ACC112 (cell line): Measurements from ENCODE around the gene CELF1.

Source experiments
- H2AFZ ChIP-seq: fragments of 200-600 bp; sonication (generic); one replicate; pipeline ENCODE4 v1.6.0; 2017; ENCODE audit warnings: antibody characterized with exemption, low read length; ENCODE audit not compliant: unreplicated experiment
- H3K27ac ChIP-seq: fragments of 200-600 bp; sonication (generic); 2 replicates; pipeline ENCODE4 v1.5.1; 2014; ENCODE audit warnings: low read depth, mild to moderate bottlenecking, antibody characterized with exemption, low read length, moderate library complexity
- H3K27me3 ChIP-seq: fragments of 200-600 bp; sonication (generic); 2 replicates; pipeline ENCODE4 v1.6.1; 2014; ENCODE audit warnings: mild to moderate bottlenecking, antibody characterized with exemption, low read length, moderate library complexity, mixed read lengths; ENCODE audit not compliant: insufficient read depth
- H3K36me3 ChIP-seq: fragments of 200-600 bp; sonication (generic); 2 replicates; pipeline ENCODE4 v1.6.1; 2016; ENCODE audit warnings: mild to moderate bottlenecking, antibody characterized with exemption, low read length, moderate library complexity, mixed read lengths; ENCODE audit not compliant: insufficient read depth
- H3K4me1 ChIP-seq: fragments of 200-600 bp; sonication (generic); one replicate; pipeline ENCODE4 v1.6.1; 2016; ENCODE audit warnings: low read length, mixed read lengths; ENCODE audit not compliant: insufficient read depth, unreplicated experiment, control insufficient read depth
- H3K4me3 ChIP-seq: fragments of 200-600 bp; sonication (generic); 2 replicates; pipeline ENCODE4 v1.5.1; 2014; ENCODE audit warnings: mild to moderate bottlenecking, low read depth, low read length
- H3K79me2 ChIP-seq: fragments of 200-600 bp; sonication (generic); one replicate; pipeline ENCODE4 v1.6.0; 2016; ENCODE audit warnings: low read length; ENCODE audit not compliant: control insufficient read depth, unreplicated experiment, insufficient read depth

The CELF1 gene

GRCh38 chr11:47499614-47500013 lies 53.3 kb downstream of the CELF1 start:
- Histone ChIP-seq H3K27me3 (no peaks in the 10 kb centered on the region), H3K4me1 (peaks cover 12% of the 10 kb centered on the region), H3K4me3 (no peak overlapping the region), H2AFZ (no peak overlapping the region), H3K79me2 (peaks cover 92% of the 10 kb centered on the region), H3K27ac (no peak overlapping the region), H3K36me3 (peaks cover 35% of the 10 kb centered on the region)

- no peaks in the 10 kb centered on the region for H3K27me3 ChIP-seq
- H3K4me1 ChIP-seq, result peaks cover 14% of the 10 kb centered on the region
- H2AFZ ChIP-seq, result no peak overlapping the region
- H3K27ac ChIP-seq, result no peak overlapping the region
- peaks cover 39% of the 10 kb centered on the region for H3K36me3 ChIP-seq
- H3K79me2 ChIP-seq, result peaks cover 92% of the 10 kb centered on the region
- H3K4me3 ChIP-seq, result no peak overlapping the region
Measured at GRCh38 chr11:47499161-47499560, 53.8 kb downstream of the CELF1 start.

GRCh38 chr11:47498584-47499152 lies 54.3 kb downstream of the CELF1 start:
- H3K36me3 ChIP-seq, result peaks cover 43% of the 10 kb centered on the region
- no peak overlapping the region for H2AFZ ChIP-seq
- no peak overlapping the region for H3K4me3 ChIP-seq
- no peak overlapping the region for H3K27ac ChIP-seq
- H3K4me1 ChIP-seq, result peaks cover 14% of the 10 kb centered on the region
- peaks cover 92% of the 10 kb centered on the region for H3K79me2 ChIP-seq
- no peaks in the 10 kb centered on the region for H3K27me3 ChIP-seq

- Histone ChIP-seq H3K36me3 (peaks cover 43% of the 10 kb centered on the region), H2AFZ (no peak overlapping the region), H3K79me2 (peaks cover 88% of the 10 kb centered on the region), H3K4me3 (no peak overlapping the region), H3K27me3 (no peaks in the 10 kb centered on the region), H3K27ac (no peak overlapping the region), H3K4me1 (peaks cover 14% of the 10 kb centered on the region)
Measured at GRCh38 chr11:47498149-47498548, 54.8 kb downstream of the CELF1 start.

- peaks cover 14% of the 10 kb centered on the region for H3K4me1 ChIP-seq
- no peak overlapping the region for H2AFZ ChIP-seq
- H3K79me2 ChIP-seq, result peaks cover 88% of the 10 kb centered on the region
- H3K4me3 ChIP-seq, result no peak overlapping the region
- no peaks in the 10 kb centered on the region for H3K27me3 ChIP-seq
- no peak overlapping the region for H3K27ac ChIP-seq
- H3K36me3 ChIP-seq, result peaks cover 38% of the 10 kb centered on the region
Measured at GRCh38 chr11:47496808-47497207, 56.1 kb downstream of the CELF1 start.

- Histone ChIP-seq H3K79me2 (peaks cover 84% of the 10 kb centered on the region), H3K4me3 (no peak overlapping the region), H2AFZ (no peak overlapping the region), H3K36me3 (peaks cover 38% of the 10 kb centered on the region), H3K4me1 (peaks cover 14% of the 10 kb centered on the region), H3K27me3 (no peaks in the 10 kb centered on the region), H3K27ac (no peak overlapping the region)
Measured at GRCh38 chr11:47495856-47496217, 57.1 kb downstream of the CELF1 start.

- Histone ChIP-seq H2AFZ (no peak overlapping the region), H3K4me3 (no peak overlapping the region), H3K4me1 (peaks cover 14% of the 10 kb centered on the region), H3K79me2 (peaks cover 82% of the 10 kb centered on the region), H3K27ac (peak overlapping the region; percentile 32), H3K36me3 (peaks cover 32% of the 10 kb centered on the region), H3K27me3 (no peaks in the 10 kb centered on the region)
Measured at GRCh38 chr11:47495011-47495855, 57.7 kb downstream of the CELF1 start.

GRCh38 chr11:47489395-47489755 lies 63.6 kb downstream of the CELF1 start:
- H2AFZ ChIP-seq, result no peak overlapping the region
- no peaks in the 10 kb centered on the region for H3K27me3 ChIP-seq
- H3K36me3 ChIP-seq, result peaks cover 33% of the 10 kb centered on the region
- peak overlapping the region; percentile 24; the same call in 1 of the 2 replicates for H3K27ac ChIP-seq
- peaks cover 41% of the 10 kb centered on the region for H3K79me2 ChIP-seq
- no peak overlapping the region for H3K4me3 ChIP-seq
- no peaks in the 10 kb centered on the region for H3K4me1 ChIP-seq

GRCh38 chr11:47488674-47489394 lies 64.1 kb downstream of the CELF1 start:
- Histone ChIP-seq H3K27me3 (no peaks in the 10 kb centered on the region), H3K36me3 (peaks cover 31% of the 10 kb centered on the region), H2AFZ (no peak overlapping the region), H3K27ac (peak overlapping the region; percentile 24; the same call in 1 of the 2 replicates), H3K79me2 (peaks cover 36% of the 10 kb centered on the region), H3K4me3 (no peak overlapping the region), H3K4me1 (no peaks in the 10 kb centered on the region)

- H3K79me2 ChIP-seq, result peaks cover 33% of the 10 kb centered on the region
- H3K36me3 ChIP-seq, result peaks cover 37% of the 10 kb centered on the region
- no peak overlapping the region for H2AFZ ChIP-seq
- H3K27ac ChIP-seq, result no peak overlapping the region
- no peaks in the 10 kb centered on the region for H3K4me1 ChIP-seq
- no peaks in the 10 kb centered on the region for H3K27me3 ChIP-seq
- no peak overlapping the region for H3K4me3 ChIP-seq
Measured at GRCh38 chr11:47488111-47488510, 64.8 kb downstream of the CELF1 start.
